Liver (tissue), 3 donors: Measurements from ENCODE around the gene VAX1.
"Not testable (repeated sequence)": the region's sequence is repeated elsewhere in the genome, so short reads cannot be mapped to it uniquely, and the experiment has no call there.

Experiments used
- CTCF ChIP-seq: fragments of 150-350 bp; IDR thresholded peaks from 2 replicates; pipeline ENCODE4 v1.5.1; 2017; ENCODE audit warnings: improper control_type of control experiment, low read depth, low read length; ENCODE audit not compliant: missing input control
- EGR1 ChIP-seq, 2 donors: IDR thresholded peaks; 2 replicates each; pipeline ENCODE4 v1.6.1; 2016 to 2018; ENCODE audit warnings: antibody characterized with exemption in 2 of 2, low read depth in 2 of 2
- GABPA ChIP-seq, 2 donors: IDR thresholded peaks in 1 of 2; conservative IDR thresholded peaks in 1 of 2; 2 replicates each; pipeline ENCODE4 v1.6.1; 2016; ENCODE audit warnings: antibody characterized with exemption in 2 of 2, mild to moderate bottlenecking in 1 of 2, moderate library complexity in 1 of 2
- MAX ChIP-seq: IDR thresholded peaks from 2 replicates; pipeline ENCODE4 v1.6.1; 2016; ENCODE audit warnings: antibody characterized with exemption
- NR2F2 ChIP-seq: IDR thresholded peaks from 2 replicates; pipeline ENCODE4 v1.6.1; 2016; ENCODE audit warnings: antibody characterized with exemption
- RAD21 ChIP-seq, 2 donors: IDR thresholded peaks; 2 replicates each; pipeline ENCODE4 v1.6.1; 2016; ENCODE audit warnings: antibody characterized with exemption in 2 of 2, mild to moderate bottlenecking in 2 of 2
- SP1 ChIP-seq: IDR thresholded peaks from 2 replicates; pipeline ENCODE4 v1.6.1; 2018; ENCODE audit warnings: antibody characterized with exemption, mild to moderate bottlenecking
- TAF1 ChIP-seq: conservative IDR thresholded peaks from 2 replicates; pipeline ENCODE4 v1.6.1; 2016; ENCODE audit warnings: antibody characterized with exemption, mild to moderate bottlenecking
- donor health status: healthy.
- donor health status: healthy.

- not testable (repeated sequence) for TF ChIP-seq EGR1 (IDR thresholded peaks at IDR 0.05; ENCODE audit: low read depth in 2 of 2); CTCF; NR2F2; TAF1; MAX; RAD21 (IDR thresholded peaks at IDR 0.05); SP1; GABPA (IDR thresholded peaks at IDR 0.05 in 1 of 2, conservative IDR thresholded peaks at IDR 0.05 in 1 of 2)
These were observed 47.7 kb upstream of the VAX1 start for GRCh38 chr10:117185817-117186216.
